Activated CD4-positive, CD25-positive, alpha-beta regulatory T cell (primary cell): ENCODE measurements around the gene CCDC117.

Experiments
- DNase-seq, 4 experiments: peaks; one replicate each; lab custom pipeline; 2025; lab: John Stamatoyannopoulos, UW

The CCDC117 gene

GRCh38 chr22:28830441-28830840 is 57.9 kb downstream of the CCDC117 start:
- DNase-seq, result no peak

- no peak for DNase-seq
These were observed 58.9 kb downstream of the CCDC117 start for GRCh38 chr22:28831140-28832072.

- no peak for DNase-seq
These were observed 60.2 kb downstream of the CCDC117 start for GRCh38 chr22:28832731-28833130.

GRCh38 chr22:28833276-28833923 is 60.9 kb downstream of the CCDC117 start:
- no peak for DNase-seq

GRCh38 chr22:28835630-28836189 is 63.2 kb downstream of the CCDC117 start:
- no peak for DNase-seq

GRCh38 chr22:28837640-28838039 is 65.1 kb downstream of the CCDC117 start:
- no peak for DNase-seq
